Muscle layer of colon (tissue), 2 donors: ENCODE data around the gene ACSM6.

ENCODE experiments used
- H3K27ac ChIP-seq: one replicate; pipeline ENCODE4 v1.7.0; 2013; ENCODE audit warnings: low read depth, mild to moderate bottlenecking, low read length, moderate library complexity
- H3K27me3 ChIP-seq, 2 donors: one replicate each; pipeline ENCODE4 v1.7.0; 2013; ENCODE audit warnings: low read length in 2 of 2, mild to moderate bottlenecking in 2 of 2; ENCODE audit not compliant: insufficient read depth in 2 of 2, control insufficient read depth in 1 of 2
- H3K36me3 ChIP-seq: one replicate; pipeline ENCODE4 v1.7.0; 2013; ENCODE audit warnings: mild to moderate bottlenecking, low read length; ENCODE audit not compliant: insufficient read depth
- H3K4me1 ChIP-seq: one replicate; pipeline ENCODE4 v1.7.0; 2013; ENCODE audit warnings: mild to moderate bottlenecking, low read length; ENCODE audit not compliant: insufficient read depth
- H3K4me3 ChIP-seq, 2 donors: one replicate each; pipeline ENCODE4 v1.7.0; 2013; ENCODE audit warnings: low read length in 2 of 2, low read depth in 1 of 2, mild to moderate bottlenecking in 1 of 2, moderate library complexity in 1 of 2
- H3K9ac ChIP-seq: one replicate; pipeline ENCODE4 v1.7.0; 2013; ENCODE audit warnings: low read length
- H3K9me3 ChIP-seq: one replicate; pipeline ENCODE4 v1.7.0; 2013; ENCODE audit warnings: mild to moderate bottlenecking, low read length
- donor health status: abdominal sarcoma.
- donor health status: Adenocarcinoma of cecum.

ACSM6 gene

GRCh38 chr10:95247200-95247880, 53.3 kb downstream of the ACSM6 start:
- Histone ChIP-seq H3K27me3 (no peaks in the 10 kb centered on the region), H3K4me1 (no peaks in the 10 kb centered on the region), H3K4me3 (no peak overlapping the region), H3K27ac (no peak overlapping the region), H3K9ac (no peak overlapping the region), H3K36me3 (no peaks in the 10 kb centered on the region), H3K9me3 (no peaks in the 10 kb centered on the region)

DNA sequence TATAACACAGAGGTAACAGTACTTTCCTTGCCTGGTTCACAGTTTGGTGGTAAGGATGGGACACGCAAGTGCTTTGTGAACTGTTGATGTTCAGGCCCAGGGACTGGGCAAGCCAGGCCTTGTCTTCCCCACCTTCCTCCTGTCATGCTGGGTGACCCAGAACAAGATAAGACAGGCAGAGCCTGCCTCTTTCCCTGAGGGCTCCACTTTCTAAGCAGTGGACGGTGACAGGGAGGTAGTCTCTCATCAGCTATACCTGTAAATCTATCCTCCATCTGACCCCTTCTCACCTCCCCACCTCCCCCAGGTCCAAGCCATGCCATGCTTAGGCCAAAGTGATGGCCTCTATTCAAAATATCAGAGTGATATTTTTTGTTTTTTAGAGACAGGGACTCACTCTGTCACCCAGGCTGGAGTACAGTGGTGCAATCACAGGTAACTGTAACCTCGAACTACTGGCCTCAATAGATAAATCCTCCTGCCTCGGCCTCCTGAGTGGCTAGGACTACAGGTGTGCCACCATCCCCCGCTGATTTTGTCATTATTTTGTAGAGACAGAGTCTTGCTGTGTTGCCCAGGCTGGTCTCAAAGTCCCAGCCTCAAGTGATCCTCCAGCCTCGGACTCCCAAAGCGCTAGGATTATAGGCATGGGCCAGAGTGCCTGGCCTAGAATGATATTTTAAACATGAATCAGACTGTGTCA, 54.0 kb downstream of the ACSM6 start:
- Histone ChIP-seq H3K4me1 (no peaks in the 10 kb centered on the region), H3K9me3 (no peaks in the 10 kb centered on the region), H3K27me3 (no peaks in the 10 kb centered on the region), H3K27ac (no peak overlapping the region), H3K9ac (no peak overlapping the region), H3K36me3 (no peaks in the 10 kb centered on the region), H3K4me3 (no peak overlapping the region)

DNA sequence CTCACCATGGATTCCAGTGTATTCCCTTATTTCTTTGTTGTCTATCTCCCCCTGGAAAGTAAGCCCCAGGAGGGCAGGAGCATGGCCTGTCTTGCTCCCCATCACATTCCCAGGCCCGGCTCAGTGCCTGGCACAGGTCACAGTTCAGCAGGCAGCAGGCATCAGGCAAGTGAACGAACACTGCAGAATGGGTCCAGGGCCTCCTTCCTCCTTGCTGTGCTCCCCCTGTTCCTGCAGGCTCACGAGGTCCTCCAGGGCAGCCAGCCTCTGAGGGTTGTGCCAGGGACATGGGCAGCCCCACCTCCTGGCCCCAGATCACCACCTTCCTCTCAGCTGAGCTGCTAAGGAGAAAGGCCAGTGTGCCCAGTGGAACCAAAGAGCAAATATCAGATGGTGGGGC, 55.0 kb downstream of the ACSM6 start:
- H3K4me3 ChIP-seq: no peak overlapping the region
- no peaks in the 10 kb centered on the region for H3K9me3 ChIP-seq
- no peaks in the 10 kb centered on the region for H3K36me3 ChIP-seq
- no peaks in the 10 kb centered on the region for H3K27me3 ChIP-seq
- H3K27ac ChIP-seq: no peak overlapping the region
- H3K4me1 ChIP-seq: no peaks in the 10 kb centered on the region
- H3K9ac ChIP-seq: no peak overlapping the region

GRCh38 chr10:95249467-95249866, 55.4 kb downstream of the ACSM6 start:
- H3K4me3 ChIP-seq: no peak overlapping the region
- H3K36me3 ChIP-seq: no peaks in the 10 kb centered on the region
- H3K4me1 ChIP-seq: no peaks in the 10 kb centered on the region
- H3K27me3 ChIP-seq: no peaks in the 10 kb centered on the region
- no peak overlapping the region for H3K9ac ChIP-seq
- no peak overlapping the region for H3K27ac ChIP-seq
- H3K9me3 ChIP-seq: no peaks in the 10 kb centered on the region

GRCh38 chr10:95250856-95251255, 56.8 kb downstream of the ACSM6 start:
- H3K9ac ChIP-seq: no peak overlapping the region
- no peak overlapping the region for H3K4me3 ChIP-seq
- H3K4me1 ChIP-seq: no peaks in the 10 kb centered on the region
- no peak overlapping the region for H3K27ac ChIP-seq
- H3K27me3 ChIP-seq: no peaks in the 10 kb centered on the region
- no peaks in the 10 kb centered on the region for H3K36me3 ChIP-seq
- no peaks in the 10 kb centered on the region for H3K9me3 ChIP-seq

GRCh38 chr10:95253007-95253406, 59.0 kb downstream of the ACSM6 start:
- no peak overlapping the region for H3K9ac ChIP-seq
- H3K27ac ChIP-seq: no peak overlapping the region
- no peak overlapping the region for H3K4me3 ChIP-seq
- H3K36me3 ChIP-seq: no peaks in the 10 kb centered on the region
- no peaks in the 10 kb centered on the region for H3K27me3 ChIP-seq
- no peaks in the 10 kb centered on the region for H3K9me3 ChIP-seq
- H3K4me1 ChIP-seq: no peaks in the 10 kb centered on the region

DNA sequence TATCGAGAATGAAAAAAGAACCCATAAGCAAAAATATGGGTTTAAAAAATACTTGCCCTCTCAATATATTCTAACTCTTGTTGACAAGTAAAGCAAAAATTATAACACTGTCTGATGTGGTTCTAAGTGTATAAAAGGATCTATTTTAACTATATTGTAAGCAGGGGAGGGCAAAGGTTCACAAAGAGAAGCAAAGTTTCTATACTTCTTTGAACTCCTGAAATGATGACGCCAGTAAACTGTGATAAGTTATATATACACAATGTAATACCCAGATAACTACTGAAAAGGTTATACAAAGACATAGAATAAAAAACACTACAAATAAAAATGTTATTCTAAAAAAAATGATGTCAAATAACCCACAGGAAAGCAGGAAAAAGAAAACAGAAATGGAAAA, 59.6 kb downstream of the ACSM6 start:
- H3K4me1 ChIP-seq: no peaks in the 10 kb centered on the region
- no peaks in the 10 kb centered on the region for H3K36me3 ChIP-seq
- no peak overlapping the region for H3K27ac ChIP-seq
- no peaks in the 10 kb centered on the region for H3K9me3 ChIP-seq
- no peak overlapping the region for H3K4me3 ChIP-seq
- no peaks in the 10 kb centered on the region for H3K27me3 ChIP-seq
- H3K9ac ChIP-seq: no peak overlapping the region

- H3K9ac ChIP-seq: no peak overlapping the region
- H3K4me3 ChIP-seq: no peak overlapping the region
- H3K4me1 ChIP-seq: no peaks in the 10 kb centered on the region
- H3K36me3 ChIP-seq: no peaks in the 10 kb centered on the region
- H3K27me3 ChIP-seq: no peaks in the 10 kb centered on the region
- no peaks in the 10 kb centered on the region for H3K9me3 ChIP-seq
- H3K27ac ChIP-seq: no peak overlapping the region
Observed at GRCh38 chr10:95254629-95255028, 60.6 kb downstream of the ACSM6 start.

GRCh38 chr10:95256268-95256667, 62.2 kb downstream of the ACSM6 start:
- no peak overlapping the region for H3K9ac ChIP-seq
- H3K4me1 ChIP-seq: peaks cover 6% of the 10 kb centered on the region
- no peaks in the 10 kb centered on the region for H3K36me3 ChIP-seq
- no peak overlapping the region for H3K27ac ChIP-seq
- no peak overlapping the region for H3K4me3 ChIP-seq
- H3K27me3 ChIP-seq: no peaks in the 10 kb centered on the region
- no peaks in the 10 kb centered on the region for H3K9me3 ChIP-seq

DNA sequence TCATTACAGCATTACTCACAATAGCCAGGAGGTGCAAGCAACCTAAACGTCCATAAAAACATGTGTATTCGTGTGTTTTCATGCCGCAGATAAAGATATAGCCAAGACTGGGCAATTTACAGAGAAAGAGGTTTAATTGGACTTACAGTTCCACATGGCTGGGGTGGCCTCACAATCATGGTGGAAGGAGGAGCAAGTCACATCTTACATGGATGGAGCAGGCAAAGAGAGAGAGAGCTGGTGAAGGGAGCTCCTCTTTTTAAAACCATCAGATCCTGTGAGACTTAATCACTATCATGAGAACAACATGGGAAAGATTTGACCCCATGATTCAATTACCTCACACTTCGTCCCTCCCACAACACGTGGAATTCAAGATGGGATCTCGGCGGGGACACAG, 63.8 kb downstream of the ACSM6 start:
- H3K27me3 ChIP-seq: no peaks in the 10 kb centered on the region
- H3K36me3 ChIP-seq: no peaks in the 10 kb centered on the region
- H3K4me3 ChIP-seq: no peak overlapping the region
- no peak overlapping the region for H3K27ac ChIP-seq
- no peak overlapping the region for H3K9ac ChIP-seq
- H3K4me1 ChIP-seq: peaks cover 6% of the 10 kb centered on the region
- H3K9me3 ChIP-seq: no peaks in the 10 kb centered on the region

- no peaks in the 10 kb centered on the region for H3K36me3 ChIP-seq
- no peaks in the 10 kb centered on the region for H3K9me3 ChIP-seq
- peaks cover 6% of the 10 kb centered on the region for H3K4me1 ChIP-seq
- H3K27ac ChIP-seq: no peak overlapping the region
- no peak overlapping the region for H3K4me3 ChIP-seq
- no peaks in the 10 kb centered on the region for H3K27me3 ChIP-seq
- H3K9ac ChIP-seq: no peak overlapping the region
Observed at GRCh38 chr10:95260397-95260881, 66.4 kb downstream of the ACSM6 start.
